Urinary bladder (tissue), 4 donors: Measurements from ENCODE around the gene CCDC91. TPM values are rescaled to one million over a fixed set of nuclear protein-coding genes. Genes with fewer than 3 reads are reported as not detected.

Experiments used
- DNase-seq: peaks from one replicate; pipeline ENCODE4 v3.0.0-alpha.2; 2015; ENCODE audit errors: extremely low spot score
- H3K27ac ChIP-seq: one replicate; pipeline ENCODE4 v1.5.1; 2013; ENCODE audit warnings: low read depth, mild to moderate bottlenecking, moderate library complexity
- H3K36me3 ChIP-seq: one replicate; pipeline ENCODE4 v1.6.1; 2013; ENCODE audit warnings: mild to moderate bottlenecking, moderate library complexity; ENCODE audit not compliant: insufficient read depth
- H3K4me1 ChIP-seq: one replicate; pipeline ENCODE4 v1.6.1; 2013; ENCODE audit warnings: mild to moderate bottlenecking, moderate library complexity; ENCODE audit not compliant: insufficient read depth
- H3K4me3 ChIP-seq: one replicate; pipeline ENCODE4 v1.5.1; 2013; ENCODE audit warnings: low read depth, low read length
- WGBS: extraction: QIAGEN DNeasy Blood & Tissue Kit; methylation state at CpG from one replicate; pipeline ENCODE4 v1.1.7; 2013; 5-methylcytosine and 5-hydroxymethylcytosine counted together
- polyA plus RNA-seq: library from polyadenylated mRNA; stranded (reverse); fragments of 200-250 nt; gene quantifications from one replicate; pipeline ENCODE4 v1.2.3, GENCODE V29; 2013
- small RNA-seq: library from RNA; depleted of rRNA; stranded (forward); fragments of <200 nt; gene quantifications from one replicate; pipeline ENCODE3, GENCODE V24; 2014
- total RNA-seq: library from RNA; depleted of rRNA; stranded (reverse); fragments of >200 nt; gene quantifications from one replicate; pipeline ENCODE4 v1.2.3, GENCODE V29; 2014
- donor health status: healthy with polysubstance abuse.
- donor health status: healthy.

CCDC91 gene
- total and polyA plus RNA-seq, 2 donors, result 26.2 to 53.5 TPM

- Histone ChIP-seq H3K27ac (no peak overlapping the region), H3K4me1 (no peaks in the 10 kb centered on the region), H3K36me3 (no peaks in the 10 kb centered on the region), H3K4me3 (no peak overlapping the region)
- no peak for DNase-seq
- 54% methylated on average over 3 of the region's 3 CpGs for WGBS
Measured at GRCh38 chr12:28578361-28578760, 388.1 kb downstream of the CCDC91 start.

GRCh38 chr12:28578833-28579252, 388.6 kb downstream of the CCDC91 start:
- H3K4me1 ChIP-seq, result no peaks in the 10 kb centered on the region
- no peaks in the 10 kb centered on the region for H3K36me3 ChIP-seq
- DNase-seq, result no peak
- H3K27ac ChIP-seq, result no peak overlapping the region
- H3K4me3 ChIP-seq, result no peak overlapping the region
- 44% methylated on average over 3 of the region's 3 CpGs for WGBS

DNA sequence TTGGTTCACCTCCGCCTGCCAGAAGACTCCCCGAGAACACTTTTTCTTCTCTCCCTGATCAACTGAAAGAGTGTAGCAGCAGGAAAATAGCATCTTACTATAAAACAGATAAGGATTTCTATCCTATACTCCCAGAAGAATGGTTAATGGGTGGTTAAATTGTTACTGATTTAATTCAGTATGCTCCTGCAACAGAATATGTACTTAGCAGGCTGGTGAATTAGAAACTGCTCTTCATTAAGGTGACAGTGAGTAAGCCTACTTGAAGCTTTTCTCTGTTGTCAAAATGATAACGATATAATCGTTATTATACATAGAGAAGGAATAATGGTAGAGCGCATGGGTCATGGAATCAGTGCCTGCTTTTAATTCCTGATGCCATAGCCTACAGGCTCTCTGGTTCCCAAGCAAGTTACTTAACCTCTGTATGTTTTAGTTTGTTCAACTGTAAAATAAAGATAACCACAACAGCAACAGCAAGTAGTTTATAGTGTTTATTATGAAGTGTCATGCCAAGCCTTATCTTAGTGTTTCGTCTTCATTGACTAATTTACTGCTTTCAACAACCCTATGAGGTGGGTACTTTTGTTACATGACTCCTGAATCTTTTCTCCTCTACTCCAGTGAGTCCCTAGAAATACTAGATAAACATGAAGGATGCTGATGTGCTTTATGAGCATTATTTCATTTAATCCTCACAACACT, 392.6 kb downstream of the CCDC91 start:
- Histone ChIP-seq H3K27ac (no peak overlapping the region), H3K4me1 (no peaks in the 10 kb centered on the region), H3K4me3 (no peak overlapping the region), H3K36me3 (no peaks in the 10 kb centered on the region)
- 78% methylated on average over 6 of the region's 6 CpGs for WGBS
- DNase-seq, result no peak

DNA sequence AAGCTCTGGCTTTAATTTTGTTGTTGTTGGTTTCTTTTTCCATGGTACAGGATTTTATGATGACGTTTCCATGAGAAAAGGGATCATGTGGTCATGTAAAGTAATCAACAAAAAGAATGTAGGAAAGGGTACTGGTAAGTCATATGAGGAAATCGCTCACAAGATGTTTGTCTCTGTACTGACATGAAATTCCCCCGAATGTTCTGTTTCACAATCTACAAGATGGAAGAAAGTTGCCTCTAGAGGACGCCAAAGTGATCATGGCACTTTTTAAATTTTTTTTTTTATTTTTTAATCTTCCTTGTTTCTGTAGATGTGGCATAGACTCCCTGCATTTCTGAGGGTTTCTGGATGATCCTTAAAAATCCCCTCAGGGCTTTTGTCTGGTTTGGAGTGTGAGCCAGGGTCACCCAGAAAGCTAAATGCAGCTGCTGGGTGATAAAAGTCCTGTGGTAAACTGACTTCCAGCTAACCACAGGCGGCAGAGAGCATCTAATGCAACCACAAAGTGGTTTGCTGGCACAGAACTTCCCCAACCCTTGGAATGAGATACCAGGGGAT, 393.5 kb downstream of the CCDC91 start:
- Histone ChIP-seq H3K27ac (no peak overlapping the region), H3K4me3 (no peak overlapping the region), H3K4me1 (no peaks in the 10 kb centered on the region), H3K36me3 (no peaks in the 10 kb centered on the region)
- DNase-seq, result no peak
- whole genome bisulfite sequencing, result 81% methylated on average over 5 of the region's 5 CpGs

GRCh38 chr12:28585146-28585545, 394.9 kb downstream of the CCDC91 start:
- no peak for DNase-seq
- Histone ChIP-seq H3K4me1 (no peaks in the 10 kb centered on the region), H3K4me3 (no peak overlapping the region), H3K36me3 (no peaks in the 10 kb centered on the region), H3K27ac (no peak overlapping the region)
- 95% methylated on average over 5 of the region's 5 CpGs for WGBS

GRCh38 chr12:28586481-28586880, 396.2 kb downstream of the CCDC91 start:
- Histone ChIP-seq H3K4me1 (no peaks in the 10 kb centered on the region), H3K27ac (no peak overlapping the region), H3K4me3 (no peak overlapping the region), H3K36me3 (no peaks in the 10 kb centered on the region)
- DNase-seq, result no peak
- WGBS, result 77% methylated on average over 3 of the region's 3 CpGs

GRCh38 chr12:28591831-28592230, 401.6 kb downstream of the CCDC91 start:
- Histone ChIP-seq H3K4me3 (no peak overlapping the region), H3K36me3 (no peaks in the 10 kb centered on the region), H3K27ac (no peak overlapping the region), H3K4me1 (no peaks in the 10 kb centered on the region)
- WGBS, result 92% methylated on average over 1 of the region's 1 CpG
- DNase-seq, result no peak

Small RNAs within 50 kb of the gene (small RNA-seq; reads per million reads assigned to genes)
- gene RNA5SP355 (0.12 reads per million), gene RNU4-54P (not detected)

Other genes starting within 250 kb of the CCDC91 start
- 13.7 TPM for gene PTHLH, start 217.7 kb upstream of the CCDC91 start, total RNA-seq
- gene PTHLH, start 217.7 kb upstream of the CCDC91 start, polyA plus RNA-seq, result 7.5 TPM